HuH-7.5 (cell line): ENCODE data around the gene USH2A.

Source experiments
- DNase-seq: peaks from one replicate; pipeline ENCODE4 v3.0.0; 2011; ENCODE audit warnings: low spot score

The USH2A gene

GRCh38 chr1:215779729-215780128, 643.5 kb downstream of the USH2A start:
- DNase-seq = no peak

- no peak for DNase-seq
Measured at GRCh38 chr1:215777370-215777925, 645.8 kb downstream of the USH2A start.

GRCh38 chr1:215776336-215776735, 646.9 kb downstream of the USH2A start:
- DNase-seq = no peak

GRCh38 chr1:215772151-215772550, 651.1 kb downstream of the USH2A start:
- no peak for DNase-seq

GRCh38 chr1:215768303-215768702, 654.9 kb downstream of the USH2A start:
- DNase-seq = no peak

GRCh38 chr1:215767761-215768160, 655.5 kb downstream of the USH2A start:
- DNase-seq = no peak

GRCh38 chr1:215766521-215766920, 656.7 kb downstream of the USH2A start:
- DNase-seq = no peak

GRCh38 chr1:215765833-215766232, 657.4 kb downstream of the USH2A start:
- no peak for DNase-seq

GRCh38 chr1:215761446-215761845, 661.8 kb downstream of the USH2A start:
- no peak for DNase-seq

GRCh38 chr1:215754112-215754511, 669.1 kb downstream of the USH2A start:
- no peak for DNase-seq

GRCh38 chr1:215749414-215749813, 673.8 kb downstream of the USH2A start:
- DNase-seq = no peak

GRCh38 chr1:215748431-215748830, 674.8 kb downstream of the USH2A start:
- no peak for DNase-seq

- no peak for DNase-seq
Measured at GRCh38 chr1:215744419-215744818, 678.8 kb downstream of the USH2A start.

- DNase-seq = no peak
Measured at GRCh38 chr1:215739025-215739424, 684.2 kb downstream of the USH2A start.

- DNase-seq = no peak
Measured at GRCh38 chr1:215731699-215732098, 691.5 kb downstream of the USH2A start.

GRCh38 chr1:215730600-215730999, 692.6 kb downstream of the USH2A start:
- DNase-seq = no peak

- no peak for DNase-seq
Measured at GRCh38 chr1:215728169-215728568, 695.1 kb downstream of the USH2A start.

- no peak for DNase-seq
Measured at GRCh38 chr1:215720126-215720525, 703.1 kb downstream of the USH2A start.

GRCh38 chr1:215719552-215719951, 703.7 kb downstream of the USH2A start:
- no peak for DNase-seq

GRCh38 chr1:215718575-215719287, 704.5 kb downstream of the USH2A start:
- DNase-seq = no peak

GRCh38 chr1:215717677-215718426, 705.4 kb downstream of the USH2A start:
- no peak for DNase-seq

- DNase-seq = no peak
Measured at GRCh38 chr1:215710899-215711225, 712.4 kb downstream of the USH2A start.
